ENCODE data around the gene CCDC88B. TPM values are rescaled to one million over a fixed set of nuclear protein-coding genes. Genes with fewer than 3 reads are reported as not detected.
"Not testable (repeated sequence)": the region's sequence is repeated elsewhere in the genome, so short reads cannot be mapped to it uniquely, and the experiment has no call there.

CCDC88B gene
- total RNA-seq, 1 experiment from 2014 or later, result 3.6 TPM

DNA sequence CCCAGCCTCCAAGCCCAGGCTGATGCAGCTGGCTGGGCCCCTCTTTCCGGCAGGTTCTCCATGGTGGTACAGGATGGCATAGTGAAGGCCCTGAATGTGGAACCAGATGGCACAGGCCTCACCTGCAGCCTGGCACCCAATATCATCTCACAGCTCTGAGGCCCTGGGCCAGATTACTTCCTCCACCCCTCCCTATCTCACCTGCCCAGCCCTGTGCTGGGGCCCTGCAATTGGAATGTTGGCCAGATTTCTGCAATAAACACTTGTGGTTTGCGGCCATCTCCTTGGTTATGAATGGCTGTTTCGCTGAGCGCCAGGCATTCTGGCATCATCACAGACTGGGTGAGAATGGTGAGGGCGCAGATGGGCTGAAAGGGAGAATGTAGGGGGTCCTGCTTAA lies 18.5 kb upstream of the CCDC88B start:
- peaks cover 19% of the 10 kb centered on the region for H3K4me1 ChIP-seq
- intact Hi-C loops (cut with micrococcal nuclease; ENCODE audit: unreplicated experiment), result no loop called here
- Mint-ChIP-seq H3K4me1 (ENCODE audit: low read depth, unreplicated experiment) (peaks cover 21% of the 10 kb centered on the region), H3K36me3 (ENCODE audit: insufficient read depth, unreplicated experiment) (peaks cover 54% of the 10 kb centered on the region), H3K27ac (ENCODE audit: unreplicated experiment) (peak overlapping the region; percentile 48), H3K4me3 (ENCODE audit: unreplicated experiment) (no peak overlapping the region), H3K9me3 (ENCODE audit: unreplicated experiment) (no peaks in the 10 kb centered on the region), H3K27me3 (ENCODE audit: insufficient read depth, unreplicated experiment) (no peaks in the 10 kb centered on the region)
- CTCF ChIA-PET, result no interaction called here
- POLR2A ChIA-PET, result no interaction called here
- H3K4me3 ChIP-seq (ENCODE audit: low read depth, low read length), result no peak overlapping the region
- no peak for DNase-seq
- H3K9me3 ChIP-seq, result no peaks in the 10 kb centered on the region
- no peaks in the 10 kb centered on the region for H3K27me3 ChIP-seq (replicated peaks; ENCODE audit: control insufficient read depth, insufficient read depth, low read length)
- TF ChIP-seq, protein P1, sequence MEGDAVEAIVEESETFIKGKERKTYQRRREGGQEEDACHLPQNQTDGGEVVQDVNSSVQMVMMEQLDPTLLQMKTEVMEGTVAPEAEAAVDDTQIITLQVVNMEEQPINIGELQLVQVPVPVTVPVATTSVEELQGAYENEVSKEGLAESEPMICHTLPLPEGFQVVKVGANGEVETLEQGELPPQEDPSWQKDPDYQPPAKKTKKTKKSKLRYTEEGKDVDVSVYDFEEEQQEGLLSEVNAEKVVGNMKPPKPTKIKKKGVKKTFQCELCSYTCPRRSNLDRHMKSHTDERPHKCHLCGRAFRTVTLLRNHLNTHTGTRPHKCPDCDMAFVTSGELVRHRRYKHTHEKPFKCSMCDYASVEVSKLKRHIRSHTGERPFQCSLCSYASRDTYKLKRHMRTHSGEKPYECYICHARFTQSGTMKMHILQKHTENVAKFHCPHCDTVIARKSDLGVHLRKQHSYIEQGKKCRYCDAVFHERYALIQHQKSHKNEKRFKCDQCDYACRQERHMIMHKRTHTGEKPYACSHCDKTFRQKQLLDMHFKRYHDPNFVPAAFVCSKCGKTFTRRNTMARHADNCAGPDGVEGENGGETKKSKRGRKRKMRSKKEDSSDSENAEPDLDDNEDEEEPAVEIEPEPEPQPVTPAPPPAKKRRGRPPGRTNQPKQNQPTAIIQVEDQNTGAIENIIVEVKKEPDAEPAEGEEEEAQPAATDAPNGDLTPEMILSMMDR (IDR thresholded peaks at IDR 0.05; ENCODE audit: insufficient read depth in 1 of 2, low read depth in 1 of 2, low read length in 1 of 2, severe bottlenecking in 1 of 2, unreplicated experiment in 1 of 2), result no peak
- BruUV-seq (replicated peaks), result no TSS peak
- peaks cover 1% of the 10 kb centered on the region for H3K36me3 ChIP-seq (ENCODE audit: control insufficient read depth, insufficient read depth, low read length)

DNA sequence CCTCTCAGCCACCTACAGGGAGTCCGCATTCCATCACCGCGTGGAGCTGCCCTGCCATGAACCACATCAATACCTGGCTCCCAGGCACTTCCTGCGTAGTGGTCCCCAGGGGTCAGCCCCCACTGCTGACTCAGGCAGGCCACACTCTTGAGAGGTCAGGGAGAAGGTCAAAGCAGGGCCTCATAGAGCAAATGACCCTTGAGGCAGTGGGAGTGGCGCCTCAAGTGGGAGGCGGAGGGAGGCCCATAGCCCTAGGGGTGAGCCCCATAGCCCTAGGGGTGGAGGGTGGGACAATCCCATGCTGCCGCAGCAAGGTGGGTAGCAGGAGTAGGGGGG lies 17.1 kb upstream of the CCDC88B start:
- Histone ChIP-seq H3K36me3 (ENCODE audit: control insufficient read depth, insufficient read depth, low read length) (peaks cover 1% of the 10 kb centered on the region), H3K27me3 (replicated peaks; ENCODE audit: control insufficient read depth, insufficient read depth, low read length) (no peaks in the 10 kb centered on the region), H3K4me1 (peaks cover 18% of the 10 kb centered on the region), H3K4me3 (ENCODE audit: low read depth, low read length) (no peak overlapping the region), H3K9me3 (no peaks in the 10 kb centered on the region)
- H3K4me3 Mint-ChIP-seq (ENCODE audit: unreplicated experiment), result no peak overlapping the region
- H3K9me3 Mint-ChIP-seq (ENCODE audit: unreplicated experiment), result no peaks in the 10 kb centered on the region
- no peak overlapping the region for H3K27ac Mint-ChIP-seq (ENCODE audit: unreplicated experiment)
- CTCF ChIA-PET, result interaction anchor here (1.4 to 1.6 kb wide), 2 partner anchors 32 to 34 kb away, joined by 4 to 11 read pairs; no protein-coding TSS in a partner anchor
- TF ChIP-seq, protein P1 (IDR thresholded peaks at IDR 0.05; ENCODE audit: insufficient read depth in 1 of 2, low read depth in 1 of 2, low read length in 1 of 2, severe bottlenecking in 1 of 2, unreplicated experiment in 1 of 2), result no peak
- POLR2A ChIA-PET, result no interaction called here
- no peaks in the 10 kb centered on the region for H3K27me3 Mint-ChIP-seq (ENCODE audit: insufficient read depth, unreplicated experiment)
- intact Hi-C loops (cut with micrococcal nuclease; ENCODE audit: unreplicated experiment), result no loop called here
- peaks cover 40% of the 10 kb centered on the region for H3K36me3 Mint-ChIP-seq (ENCODE audit: insufficient read depth, unreplicated experiment)
- peaks cover 20% of the 10 kb centered on the region for H3K4me1 Mint-ChIP-seq (ENCODE audit: low read depth, unreplicated experiment)
- no peak for DNase-seq
- no TSS peak for BruUV-seq (replicated peaks)

DNA sequence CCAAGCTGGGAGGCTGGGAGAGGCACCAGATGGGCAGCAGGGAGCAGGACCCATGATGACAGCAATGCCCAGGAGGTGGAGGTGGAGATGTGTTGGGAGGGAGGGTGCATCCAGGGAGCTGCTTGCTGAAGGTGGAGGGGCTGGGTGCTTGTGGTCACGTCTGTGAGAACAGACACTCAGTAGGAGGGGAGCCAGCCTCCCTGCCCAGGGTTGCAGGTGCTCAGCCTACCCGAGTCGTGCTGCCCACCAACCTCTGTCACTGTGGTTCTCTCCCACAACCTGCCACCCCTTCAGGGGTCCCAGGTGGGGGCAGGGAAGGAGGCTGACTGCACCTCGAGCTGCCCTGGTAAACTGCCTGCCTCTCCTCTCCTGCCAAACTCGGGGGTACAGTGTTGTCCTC lies 16.6 kb upstream of the CCDC88B start:
- H3K27ac Mint-ChIP-seq (ENCODE audit: unreplicated experiment), result no peak overlapping the region
- TF ChIP-seq, protein P1 (IDR thresholded peaks at IDR 0.05; ENCODE audit: insufficient read depth in 1 of 2, low read depth in 1 of 2, low read length in 1 of 2, severe bottlenecking in 1 of 2, unreplicated experiment in 1 of 2), result no peak
- ChIA-PET CTCF (interaction anchor here (1.4 to 1.6 kb wide), 2 partner anchors 32 to 33 kb away, joined by 4 to 11 read pairs; no protein-coding TSS in a partner anchor), POLR2A (no interaction called here)
- peaks cover 20% of the 10 kb centered on the region for H3K4me1 Mint-ChIP-seq (ENCODE audit: low read depth, unreplicated experiment)
- H3K27me3 Mint-ChIP-seq (ENCODE audit: insufficient read depth, unreplicated experiment), result no peaks in the 10 kb centered on the region
- no peak overlapping the region for H3K4me3 Mint-ChIP-seq (ENCODE audit: unreplicated experiment)
- peaks cover 35% of the 10 kb centered on the region for H3K36me3 Mint-ChIP-seq (ENCODE audit: insufficient read depth, unreplicated experiment)
- peaks cover 18% of the 10 kb centered on the region for H3K4me1 ChIP-seq
- H3K9me3 Mint-ChIP-seq (ENCODE audit: unreplicated experiment), result no peaks in the 10 kb centered on the region
- intact Hi-C loops (cut with micrococcal nuclease; ENCODE audit: unreplicated experiment), result no loop called here
- H3K4me3 ChIP-seq (ENCODE audit: low read depth, low read length), result no peak overlapping the region
- peaks cover 1% of the 10 kb centered on the region for H3K36me3 ChIP-seq (ENCODE audit: control insufficient read depth, insufficient read depth, low read length)
- H3K27me3 ChIP-seq (replicated peaks; ENCODE audit: control insufficient read depth, insufficient read depth, low read length), result no peaks in the 10 kb centered on the region
- BruUV-seq (replicated peaks), result no TSS peak
- DNase-seq, result no peak
- H3K9me3 ChIP-seq, result no peaks in the 10 kb centered on the region

DNA sequence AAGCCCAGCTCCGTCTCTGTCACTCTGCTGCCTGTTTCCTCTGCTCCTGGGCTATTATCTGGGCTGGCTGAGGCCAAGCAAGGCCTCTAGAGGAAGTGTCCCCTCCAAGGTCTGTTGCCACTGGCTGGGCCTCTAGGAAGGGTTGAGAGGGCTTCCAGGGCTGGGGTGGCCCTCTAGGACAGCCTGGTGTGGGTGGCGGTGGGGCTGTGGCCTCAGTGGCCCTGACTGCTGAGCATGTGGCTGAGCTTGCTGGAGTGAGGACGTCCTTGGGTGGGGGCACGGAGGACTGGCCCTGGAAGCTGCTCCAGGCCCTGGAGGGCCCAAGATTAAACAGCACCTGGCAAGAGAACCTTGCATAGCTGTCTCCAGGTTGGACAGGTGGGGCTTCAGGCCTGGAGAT lies 16.0 kb upstream of the CCDC88B start:
- H3K9me3 ChIP-seq; POLR2A ChIA-PET; DNase-seq; H3K27me3 Mint-ChIP-seq (ENCODE audit: insufficient read depth, unreplicated experiment); BruUV-seq (replicated peaks); H3K4me3 ChIP-seq (ENCODE audit: low read depth, low read length); H3K9me3 Mint-ChIP-seq (ENCODE audit: unreplicated experiment); H3K27me3 ChIP-seq (replicated peaks; ENCODE audit: control insufficient read depth, insufficient read depth, low read length); H3K4me3 Mint-ChIP-seq (ENCODE audit: unreplicated experiment); H3K36me3 ChIP-seq (ENCODE audit: control insufficient read depth, insufficient read depth, low read length); intact Hi-C loops (cut with micrococcal nuclease; ENCODE audit: unreplicated experiment): not testable (repeated sequence)
- Mint-ChIP-seq H3K36me3 (ENCODE audit: insufficient read depth, unreplicated experiment) (peaks cover 31% of the 10 kb centered on the region), H3K27ac (ENCODE audit: unreplicated experiment) (peak overlapping the region; percentile 30), H3K4me1 (ENCODE audit: low read depth, unreplicated experiment) (peaks cover 17% of the 10 kb centered on the region)
- CTCF ChIA-PET, result interaction anchor here (1.4 to 1.6 kb wide), 2 partner anchors 31 to 33 kb away, joined by 4 to 11 read pairs; no protein-coding TSS in a partner anchor
- peaks cover 16% of the 10 kb centered on the region for H3K4me1 ChIP-seq

All from Caco-2 (cell line).